SK-N-SH treated with all-trans-retinoic acid at 6 μM for 48 hours (cell line): ENCODE results near the gene RYR1.
"Not testable (repeated sequence)": the region's sequence is repeated elsewhere in the genome, so short reads cannot be mapped to it uniquely, and the experiment has no call there.

Source experiments
- ATAC-seq: fragments of 200-7000 bp; cut with Tn5 transposase; 3 replicates; pipeline ENCODE4 v1.9.1; 2020; ENCODE audit warnings: mild to moderate bottlenecking, moderate library complexity
- ARNTL ChIP-seq: fragments of 450-650 bp; formaldehyde crosslinking; IDR thresholded peaks from 2 replicates; pipeline ENCODE4 v1.5.0; 2020; ENCODE audit warnings: low read depth, mild to moderate bottlenecking, moderate library complexity, borderline replicate concordance
- BACH2 ChIP-seq: fragments of 250-450 bp; sonication (Bioruptor Pico); IDR thresholded peaks from 2 replicates; pipeline ENCODE4 v1.9.0; 2021; ENCODE audit warnings: mild to moderate bottlenecking, borderline replicate concordance
- CSDC2 ChIP-seq: fragments of 250-450 bp; sonication (Bioruptor Pico); IDR thresholded peaks from 2 replicates; pipeline ENCODE4 v1.5.0; 2020; ENCODE audit warnings: mild to moderate bottlenecking, moderate library complexity
- ESRRG ChIP-seq: fragments of 250-450 bp; sonication (Bioruptor Pico); IDR thresholded peaks from 2 replicates; pipeline ENCODE4 v1.6.1; 2021; ENCODE audit warnings: mild to moderate bottlenecking
- GLIS3 ChIP-seq: fragments of 250-450 bp; sonication (Bioruptor Pico); IDR thresholded peaks from 2 replicates; pipeline ENCODE4 v1.5.0; 2020; ENCODE audit warnings: mild to moderate bottlenecking, moderate library complexity
- ISL1 ChIP-seq: fragments of 250-450 bp; sonication (Bioruptor Pico); IDR thresholded peaks from 2 replicates; pipeline ENCODE4 v2.1.2; 2022; ENCODE audit warnings: mild to moderate bottlenecking, moderate library complexity
- OSR1 ChIP-seq: fragments of 250-450 bp; sonication (Bioruptor Pico); IDR thresholded peaks from 2 replicates; pipeline ENCODE4 v1.8.0; 2022; ENCODE audit warnings: moderate library complexity, mild to moderate bottlenecking, inconsistent platforms
- PPARA ChIP-seq: fragments of 250-450 bp; sonication (Bioruptor Pico); IDR thresholded peaks from 2 replicates; pipeline ENCODE4 v1.5.0; 2020; ENCODE audit warnings: mild to moderate bottlenecking, borderline replicate concordance
- RARB ChIP-seq: fragments of 250-450 bp; sonication (Bioruptor Pico); IDR thresholded peaks from 2 replicates; pipeline ENCODE4 v1.8.0; 2021; ENCODE audit warnings: mild to moderate bottlenecking, moderate library complexity
- SNAI2 ChIP-seq: fragments of 250-450 bp; sonication (Bioruptor Pico); IDR thresholded peaks from 2 replicates; pipeline ENCODE4 v1.5.0; 2020; ENCODE audit warnings: mild to moderate bottlenecking, moderate library complexity
- TCF4 ChIP-seq: fragments of 250-450 bp; sonication (Bioruptor Pico); IDR thresholded peaks from 2 replicates; pipeline ENCODE4 v1.8.0; 2021; ENCODE audit warnings: mild to moderate bottlenecking, moderate library complexity, borderline replicate concordance
- TOX ChIP-seq: fragments of 250-450 bp; sonication (Bioruptor Pico); IDR thresholded peaks from 2 replicates; pipeline ENCODE4 v1.8.0; 2021; ENCODE audit warnings: mild to moderate bottlenecking, moderate library complexity, borderline replicate concordance
- ZFP3 ChIP-seq: fragments of 250-450 bp; sonication (Bioruptor Pico); IDR thresholded peaks from 2 replicates; pipeline ENCODE4 v1.5.0; 2020; ENCODE audit warnings: mild to moderate bottlenecking, moderate library complexity
- ZFP30 ChIP-seq: fragments of 450-650 bp; formaldehyde crosslinking; IDR thresholded peaks from 2 replicates; pipeline ENCODE4 v1.5.0; 2022; ENCODE audit warnings: mild to moderate bottlenecking, moderate library complexity
- ZNF565 ChIP-seq: fragments of 450-650 bp; formaldehyde crosslinking; conservative IDR thresholded peaks from 2 replicates; pipeline ENCODE4 v1.5.0; 2020; ENCODE audit warnings: low read depth, mild to moderate bottlenecking, moderate library complexity
- ZNF70 ChIP-seq: fragments of 450-650 bp; formaldehyde crosslinking; IDR thresholded peaks from 2 replicates; pipeline ENCODE4 v1.5.0; 2020; ENCODE audit warnings: mild to moderate bottlenecking, moderate library complexity
- TF ChIP-seq, protein P1 (sequence below): fragments of 250-450 bp; sonication (Bioruptor Pico); IDR thresholded peaks from 2 replicates; pipeline ENCODE4 v1.5.0; 2020; ENCODE audit warnings: mild to moderate bottlenecking, moderate library complexity
- TF ChIP-seq, protein P2 (sequence below): fragments of 250-450 bp; sonication (Bioruptor Pico); IDR thresholded peaks from 2 replicates; pipeline ENCODE4 v1.8.0; 2021; ENCODE audit warnings: low read depth, mild to moderate bottlenecking, moderate library complexity, borderline replicate concordance
- TF ChIP-seq, protein P3 (sequence below): fragments of 250-450 bp; sonication (Bioruptor Pico); IDR thresholded peaks from 2 replicates; pipeline ENCODE4 v1.8.0; 2020; ENCODE audit warnings: mild to moderate bottlenecking, moderate library complexity, borderline replicate concordance
- TF ChIP-seq, protein P4 (sequence below): fragments of 250-450 bp; sonication (Bioruptor Pico); IDR thresholded peaks from 2 replicates; pipeline ENCODE4 v1.5.1; 2020; ENCODE audit warnings: low read depth, mild to moderate bottlenecking, moderate library complexity

Gene RYR1

DNA sequence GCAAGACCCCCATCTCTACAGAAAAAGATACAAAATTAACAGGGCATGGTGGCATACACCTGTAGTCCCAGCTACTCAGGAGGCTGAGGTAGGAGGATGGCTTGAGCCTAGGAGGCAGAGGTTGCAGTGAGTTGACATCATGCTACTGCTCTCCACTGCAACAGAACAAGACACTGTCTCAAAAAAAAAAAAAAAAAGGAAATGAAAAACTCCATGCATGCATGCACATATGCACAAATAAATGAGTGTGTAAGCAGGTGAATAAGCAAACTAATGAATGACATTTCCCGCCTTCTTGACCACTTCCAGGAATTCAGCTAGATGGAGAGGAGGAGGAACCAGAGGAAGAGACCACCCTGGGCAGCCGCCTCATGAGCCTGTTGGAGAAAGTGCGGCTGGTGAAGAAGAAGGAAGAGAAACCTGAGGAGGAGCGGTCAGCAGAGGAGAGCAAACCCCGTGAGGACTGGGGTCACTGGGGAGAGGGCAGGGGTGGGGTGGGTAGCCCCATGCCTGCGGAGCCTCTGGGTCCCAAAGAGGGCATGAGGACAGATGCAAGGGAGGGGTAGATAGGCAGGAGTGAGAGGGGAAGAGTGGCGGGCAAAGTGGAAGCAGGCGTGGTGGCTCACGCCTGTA is 58.8 kb downstream of the RYR1 start (continued):
- TF ChIP-seq, protein P1, sequence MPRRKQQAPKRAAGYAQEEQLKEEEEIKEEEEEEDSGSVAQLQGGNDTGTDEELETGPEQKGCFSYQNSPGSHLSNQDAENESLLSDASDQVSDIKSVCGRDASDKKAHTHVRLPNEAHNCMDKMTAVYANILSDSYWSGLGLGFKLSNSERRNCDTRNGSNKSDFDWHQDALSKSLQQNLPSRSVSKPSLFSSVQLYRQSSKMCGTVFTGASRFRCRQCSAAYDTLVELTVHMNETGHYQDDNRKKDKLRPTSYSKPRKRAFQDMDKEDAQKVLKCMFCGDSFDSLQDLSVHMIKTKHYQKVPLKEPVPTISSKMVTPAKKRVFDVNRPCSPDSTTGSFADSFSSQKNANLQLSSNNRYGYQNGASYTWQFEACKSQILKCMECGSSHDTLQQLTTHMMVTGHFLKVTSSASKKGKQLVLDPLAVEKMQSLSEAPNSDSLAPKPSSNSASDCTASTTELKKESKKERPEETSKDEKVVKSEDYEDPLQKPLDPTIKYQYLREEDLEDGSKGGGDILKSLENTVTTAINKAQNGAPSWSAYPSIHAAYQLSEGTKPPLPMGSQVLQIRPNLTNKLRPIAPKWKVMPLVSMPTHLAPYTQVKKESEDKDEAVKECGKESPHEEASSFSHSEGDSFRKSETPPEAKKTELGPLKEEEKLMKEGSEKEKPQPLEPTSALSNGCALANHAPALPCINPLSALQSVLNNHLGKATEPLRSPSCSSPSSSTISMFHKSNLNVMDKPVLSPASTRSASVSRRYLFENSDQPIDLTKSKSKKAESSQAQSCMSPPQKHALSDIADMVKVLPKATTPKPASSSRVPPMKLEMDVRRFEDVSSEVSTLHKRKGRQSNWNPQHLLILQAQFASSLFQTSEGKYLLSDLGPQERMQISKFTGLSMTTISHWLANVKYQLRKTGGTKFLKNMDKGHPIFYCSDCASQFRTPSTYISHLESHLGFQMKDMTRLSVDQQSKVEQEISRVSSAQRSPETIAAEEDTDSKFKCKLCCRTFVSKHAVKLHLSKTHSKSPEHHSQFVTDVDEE: no peak
- TF ChIP-seq, all 23 proteins: peak for 0

DNA sequence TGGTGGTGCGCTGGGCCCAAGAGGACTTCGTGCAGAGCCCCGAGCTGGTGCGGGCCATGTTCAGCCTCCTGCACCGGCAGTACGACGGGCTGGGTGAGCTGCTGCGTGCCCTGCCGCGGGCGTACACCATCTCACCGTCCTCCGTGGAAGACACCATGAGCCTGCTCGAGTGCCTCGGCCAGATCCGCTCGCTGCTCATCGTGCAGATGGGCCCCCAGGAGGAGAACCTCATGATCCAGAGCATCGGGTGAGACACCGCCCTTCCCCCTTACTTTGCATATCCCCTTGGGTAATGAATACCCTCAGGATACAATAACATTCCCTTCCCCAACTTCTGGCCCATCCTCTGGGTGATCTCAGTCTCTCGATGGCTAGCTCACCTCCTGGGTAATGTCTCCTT is 60.9 kb downstream of the RYR1 start:
- no peak for ATAC-seq
- no peak for TF ChIP-seq ZFP30
- no peak for TF ChIP-seq BACH2 (CRISPR knock-in tag)
- TF ChIP-seq ZNF70 (CRISPR knock-in tag): no peak
- TF ChIP-seq, protein P1: no peak
- TF ChIP-seq PPARA (CRISPR knock-in tag): no peak
- TF ChIP-seq ZNF565: no peak
- TF ChIP-seq TOX (CRISPR knock-in tag): no peak
- no peak for TF ChIP-seq ZFP3 (CRISPR knock-in tag)
- TF ChIP-seq, protein P2, sequence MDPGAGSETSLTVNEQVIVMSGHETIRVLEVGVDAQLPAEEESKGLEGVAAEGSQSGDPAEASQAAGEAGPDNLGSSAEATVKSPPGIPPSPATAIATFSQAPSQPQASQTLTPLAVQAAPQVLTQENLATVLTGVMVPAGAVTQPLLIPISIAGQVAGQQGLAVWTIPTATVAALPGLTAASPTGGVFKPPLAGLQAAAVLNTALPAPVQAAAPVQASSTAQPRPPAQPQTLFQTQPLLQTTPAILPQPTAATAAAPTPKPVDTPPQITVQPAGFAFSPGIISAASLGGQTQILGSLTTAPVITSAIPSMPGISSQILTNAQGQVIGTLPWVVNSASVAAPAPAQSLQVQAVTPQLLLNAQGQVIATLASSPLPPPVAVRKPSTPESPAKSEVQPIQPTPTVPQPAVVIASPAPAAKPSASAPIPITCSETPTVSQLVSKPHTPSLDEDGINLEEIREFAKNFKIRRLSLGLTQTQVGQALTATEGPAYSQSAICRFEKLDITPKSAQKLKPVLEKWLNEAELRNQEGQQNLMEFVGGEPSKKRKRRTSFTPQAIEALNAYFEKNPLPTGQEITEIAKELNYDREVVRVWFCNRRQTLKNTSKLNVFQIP (CRISPR knock-in tag): no peak
- no peak for TF ChIP-seq CSDC2
- no peak for TF ChIP-seq RARB
- TF ChIP-seq, protein P3, sequence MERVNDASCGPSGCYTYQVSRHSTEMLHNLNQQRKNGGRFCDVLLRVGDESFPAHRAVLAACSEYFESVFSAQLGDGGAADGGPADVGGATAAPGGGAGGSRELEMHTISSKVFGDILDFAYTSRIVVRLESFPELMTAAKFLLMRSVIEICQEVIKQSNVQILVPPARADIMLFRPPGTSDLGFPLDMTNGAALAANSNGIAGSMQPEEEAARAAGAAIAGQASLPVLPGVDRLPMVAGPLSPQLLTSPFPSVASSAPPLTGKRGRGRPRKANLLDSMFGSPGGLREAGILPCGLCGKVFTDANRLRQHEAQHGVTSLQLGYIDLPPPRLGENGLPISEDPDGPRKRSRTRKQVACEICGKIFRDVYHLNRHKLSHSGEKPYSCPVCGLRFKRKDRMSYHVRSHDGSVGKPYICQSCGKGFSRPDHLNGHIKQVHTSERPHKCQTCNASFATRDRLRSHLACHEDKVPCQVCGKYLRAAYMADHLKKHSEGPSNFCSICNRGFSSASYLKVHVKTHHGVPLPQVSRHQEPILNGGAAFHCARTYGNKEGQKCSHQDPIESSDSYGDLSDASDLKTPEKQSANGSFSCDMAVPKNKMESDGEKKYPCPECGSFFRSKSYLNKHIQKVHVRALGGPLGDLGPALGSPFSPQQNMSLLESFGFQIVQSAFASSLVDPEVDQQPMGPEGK (CRISPR knock-in tag): no peak
- no peak for TF ChIP-seq ISL1 (CRISPR knock-in tag)
- TF ChIP-seq SNAI2: no peak
- no peak for TF ChIP-seq GLIS3
- TF ChIP-seq OSR1 (CRISPR knock-in tag): no peak
- TF ChIP-seq, protein P4, sequence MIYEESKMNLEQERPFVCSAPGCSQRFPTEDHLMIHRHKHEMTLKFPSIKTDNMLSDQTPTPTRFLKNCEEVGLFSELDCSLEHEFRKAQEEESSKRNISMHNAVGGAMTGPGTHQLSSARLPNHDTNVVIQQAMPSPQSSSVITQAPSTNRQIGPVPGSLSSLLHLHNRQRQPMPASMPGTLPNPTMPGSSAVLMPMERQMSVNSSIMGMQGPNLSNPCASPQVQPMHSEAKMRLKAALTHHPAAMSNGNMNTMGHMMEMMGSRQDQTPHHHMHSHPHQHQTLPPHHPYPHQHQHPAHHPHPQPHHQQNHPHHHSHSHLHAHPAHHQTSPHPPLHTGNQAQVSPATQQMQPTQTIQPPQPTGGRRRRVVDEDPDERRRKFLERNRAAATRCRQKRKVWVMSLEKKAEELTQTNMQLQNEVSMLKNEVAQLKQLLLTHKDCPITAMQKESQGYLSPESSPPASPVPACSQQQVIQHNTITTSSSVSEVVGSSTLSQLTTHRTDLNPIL (CRISPR knock-in tag): no peak
- TF ChIP-seq ESRRG (CRISPR knock-in tag): no peak
- TF ChIP-seq ARNTL: no peak
- TF ChIP-seq TCF4 (CRISPR knock-in tag): no peak

DNA sequence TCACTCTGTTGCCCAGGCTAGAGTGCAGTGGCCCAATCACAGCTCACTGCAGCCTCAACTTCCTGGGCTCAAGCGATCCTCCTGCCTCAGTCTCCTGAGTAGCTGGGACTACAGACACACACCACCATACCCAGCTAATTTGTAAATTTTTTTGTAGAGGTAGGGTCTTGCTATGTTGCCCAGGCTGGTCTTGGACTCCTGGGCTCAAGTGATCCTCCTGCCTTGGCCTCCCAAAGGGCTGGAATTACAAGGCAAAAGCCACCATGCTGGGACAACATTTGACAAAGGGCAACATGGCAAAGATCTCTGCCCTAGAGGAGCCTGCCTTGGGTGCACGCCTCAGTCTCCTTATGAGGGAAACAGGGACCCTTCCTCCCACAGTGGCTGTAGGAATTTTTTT is 61.9 kb downstream of the RYR1 start:
- not testable (repeated sequence) for ATAC-seq
